Left lobe of liver (tissue), 2 donors: ENCODE measurements around the gene ADAMTS19. TPM values are rescaled to one million over a fixed set of nuclear protein-coding genes. Genes with fewer than 3 reads are reported as not detected.

Experiments used
- ATAC-seq: fragments of 200-7000 bp; cut with Tn5 transposase; one replicate; pipeline ENCODE4 v1.9.1; 2020; ENCODE audit warnings: mild to moderate bottlenecking, moderate library complexity
- DNase-seq: peaks from one replicate; pipeline ENCODE4 v3.0.0-alpha.2; 2020; ENCODE audit warnings: low spot score
- total RNA-seq: library from RNA; stranded (reverse); gene quantifications from one replicate; pipeline ENCODE4 v1.2.1, GENCODE V29; 2021
- donor health status: DM: no; HTN: no; CAD: no; lungs with moderate emphysema.
- donor health status: DM: no; HTN: yes; CAD: no.

The ADAMTS19 gene
- total RNA-seq, 1 donor from 2014 or later: 0.23 TPM

GRCh38 chr5:129672006-129672405, 211.9 kb downstream of the ADAMTS19 start:
- no peak for ATAC-seq
- DNase-seq: no peak

GRCh38 chr5:129679671-129680070, 219.6 kb downstream of the ADAMTS19 start:
- no peak for ATAC-seq
- DNase-seq: no peak

GRCh38 chr5:129687941-129688340, 227.8 kb downstream of the ADAMTS19 start:
- ATAC-seq (no peak), DNase-seq (no peak)

- no peak for ATAC-seq
- DNase-seq: no peak
These were observed 228.9 kb downstream of the ADAMTS19 start for GRCh38 chr5:129689045-129689444.

- ATAC-seq (no peak), DNase-seq (no peak)
These were observed 231.1 kb downstream of the ADAMTS19 start for GRCh38 chr5:129691220-129691619.

GRCh38 chr5:129696636-129697035, 236.5 kb downstream of the ADAMTS19 start:
- DNase-seq (no peak), ATAC-seq (no peak)

GRCh38 chr5:129698661-129699060, 238.6 kb downstream of the ADAMTS19 start:
- no peak for DNase-seq
- no peak for ATAC-seq

GRCh38 chr5:129716235-129716634, 256.1 kb downstream of the ADAMTS19 start:
- no peak for DNase-seq
- no peak for ATAC-seq

GRCh38 chr5:129716651-129717050, 256.6 kb downstream of the ADAMTS19 start:
- no peak for DNase-seq
- ATAC-seq: no peak

- DNase-seq (no peak), ATAC-seq (no peak)
These were observed 257.7 kb downstream of the ADAMTS19 start for GRCh38 chr5:129717751-129718310.

- DNase-seq (no peak), ATAC-seq (no peak)
These were observed 258.5 kb downstream of the ADAMTS19 start for GRCh38 chr5:129718471-129719090.

GRCh38 chr5:129724222-129724621, 264.1 kb downstream of the ADAMTS19 start:
- ATAC-seq (no peak), DNase-seq (no peak)

- DNase-seq (no peak), ATAC-seq (no peak)
These were observed 264.5 kb downstream of the ADAMTS19 start for GRCh38 chr5:129724647-129725046.

GRCh38 chr5:129739773-129740172, 279.7 kb downstream of the ADAMTS19 start:
- no peak for ATAC-seq
- no peak for DNase-seq

GRCh38 chr5:129743541-129744187, 283.6 kb downstream of the ADAMTS19 start:
- ATAC-seq: no peak
- no peak for DNase-seq

GRCh38 chr5:129745997-129746396, 285.9 kb downstream of the ADAMTS19 start:
- DNase-seq (no peak), ATAC-seq (no peak)

- no peak for DNase-seq
- ATAC-seq: no peak
These were observed 286.8 kb downstream of the ADAMTS19 start for GRCh38 chr5:129746876-129747275.

GRCh38 chr5:129747572-129748407, 287.7 kb downstream of the ADAMTS19 start, which contains the start of gene MINAR2:
TSS of gene MINAR2 (plus strand) at chr5:129748094. CDS start at chr5:129748191, 97 bp downstream.
- ATAC-seq (no peak), DNase-seq (no peak)

GRCh38 chr5:129748913-129749880, 289.1 kb downstream of the ADAMTS19 start:
- ATAC-seq: no peak
- no peak for DNase-seq

- ATAC-seq (no peak), DNase-seq (no peak)
These were observed 300.7 kb downstream of the ADAMTS19 start for GRCh38 chr5:129760636-129761325.
